ENCODE measurements around the gene SAV1.

The SAV1 gene

DNA sequence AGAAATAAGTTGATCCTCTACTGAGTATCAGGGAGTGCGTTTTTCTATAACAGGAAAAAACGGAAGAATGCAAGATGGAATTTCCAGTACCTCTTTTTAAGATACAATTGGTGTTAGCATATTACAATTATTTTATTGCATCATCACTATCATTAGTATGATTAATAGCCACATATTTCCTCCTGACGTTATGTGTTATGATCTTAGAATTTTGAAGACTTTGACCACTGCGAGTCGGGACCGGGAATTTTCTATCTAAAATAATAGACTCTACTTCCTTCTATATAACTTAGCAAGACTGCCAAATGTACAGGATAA is 679 bp upstream of the SAV1 start:
- TF ChIP-seq POLR2AphosphoS5 (IDR thresholded peaks at IDR 0.05; ENCODE audit: low read depth, low read length) (no peak), SIN3A (IDR thresholded peaks at IDR 0.05; ENCODE audit: borderline replicate concordance, insufficient read depth, low read length) (no peak), FOXP2 (optimal IDR thresholded peaks at IDR 0.05; ENCODE audit: borderline replicate concordance, extremely low read depth, extremely low read length, insufficient read depth) (no peak), TAF1 (IDR thresholded peaks at IDR 0.05; ENCODE audit: borderline replicate concordance, insufficient read depth, low read length) (no peak)
- TF ChIP-seq, protein P1, sequence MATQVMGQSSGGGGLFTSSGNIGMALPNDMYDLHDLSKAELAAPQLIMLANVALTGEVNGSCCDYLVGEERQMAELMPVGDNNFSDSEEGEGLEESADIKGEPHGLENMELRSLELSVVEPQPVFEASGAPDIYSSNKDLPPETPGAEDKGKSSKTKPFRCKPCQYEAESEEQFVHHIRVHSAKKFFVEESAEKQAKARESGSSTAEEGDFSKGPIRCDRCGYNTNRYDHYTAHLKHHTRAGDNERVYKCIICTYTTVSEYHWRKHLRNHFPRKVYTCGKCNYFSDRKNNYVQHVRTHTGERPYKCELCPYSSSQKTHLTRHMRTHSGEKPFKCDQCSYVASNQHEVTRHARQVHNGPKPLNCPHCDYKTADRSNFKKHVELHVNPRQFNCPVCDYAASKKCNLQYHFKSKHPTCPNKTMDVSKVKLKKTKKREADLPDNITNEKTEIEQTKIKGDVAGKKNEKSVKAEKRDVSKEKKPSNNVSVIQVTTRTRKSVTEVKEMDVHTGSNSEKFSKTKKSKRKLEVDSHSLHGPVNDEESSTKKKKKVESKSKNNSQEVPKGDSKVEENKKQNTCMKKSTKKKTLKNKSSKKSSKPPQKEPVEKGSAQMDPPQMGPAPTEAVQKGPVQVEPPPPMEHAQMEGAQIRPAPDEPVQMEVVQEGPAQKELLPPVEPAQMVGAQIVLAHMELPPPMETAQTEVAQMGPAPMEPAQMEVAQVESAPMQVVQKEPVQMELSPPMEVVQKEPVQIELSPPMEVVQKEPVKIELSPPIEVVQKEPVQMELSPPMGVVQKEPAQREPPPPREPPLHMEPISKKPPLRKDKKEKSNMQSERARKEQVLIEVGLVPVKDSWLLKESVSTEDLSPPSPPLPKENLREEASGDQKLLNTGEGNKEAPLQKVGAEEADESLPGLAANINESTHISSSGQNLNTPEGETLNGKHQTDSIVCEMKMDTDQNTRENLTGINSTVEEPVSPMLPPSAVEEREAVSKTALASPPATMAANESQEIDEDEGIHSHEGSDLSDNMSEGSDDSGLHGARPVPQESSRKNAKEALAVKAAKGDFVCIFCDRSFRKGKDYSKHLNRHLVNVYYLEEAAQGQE (IDR thresholded peaks at IDR 0.05; ENCODE audit: insufficient read depth in 1 of 2, low read depth in 2 of 2, low read length in 2 of 2) = no peak

DNA sequence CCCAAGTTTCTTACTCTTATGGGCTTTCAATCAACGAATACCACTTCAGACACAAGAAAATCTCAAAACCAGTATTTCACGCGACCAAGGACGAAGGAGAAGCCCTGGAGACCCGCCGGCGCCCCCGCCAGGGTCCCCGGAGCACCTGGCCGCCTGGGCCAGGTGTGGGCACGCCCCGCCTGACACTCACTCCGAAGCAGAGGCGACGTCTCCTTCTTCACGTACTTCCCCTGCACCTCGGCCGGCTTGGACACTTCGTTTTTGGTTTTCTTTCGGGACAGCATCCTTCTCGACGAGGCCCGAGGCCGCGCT is 466 bp downstream of the SAV1 start:
- TF ChIP-seq, protein P1 (IDR thresholded peaks at IDR 0.05; ENCODE audit: insufficient read depth in 1 of 2, low read depth in 2 of 2, low read length in 2 of 2) = no peak
- TF ChIP-seq SIN3A (IDR thresholded peaks at IDR 0.05; ENCODE audit: borderline replicate concordance, insufficient read depth, low read length) = no peak
- TF ChIP-seq POLR2AphosphoS5 (IDR thresholded peaks at IDR 0.05; ENCODE audit: low read depth, low read length) = no peak
- TF ChIP-seq TAF1 (IDR thresholded peaks at IDR 0.05; ENCODE audit: borderline replicate concordance, insufficient read depth, low read length) = no peak
- TF ChIP-seq FOXP2 (optimal IDR thresholded peaks at IDR 0.05; ENCODE audit: borderline replicate concordance, extremely low read depth, extremely low read length, insufficient read depth) = no peak

DNA sequence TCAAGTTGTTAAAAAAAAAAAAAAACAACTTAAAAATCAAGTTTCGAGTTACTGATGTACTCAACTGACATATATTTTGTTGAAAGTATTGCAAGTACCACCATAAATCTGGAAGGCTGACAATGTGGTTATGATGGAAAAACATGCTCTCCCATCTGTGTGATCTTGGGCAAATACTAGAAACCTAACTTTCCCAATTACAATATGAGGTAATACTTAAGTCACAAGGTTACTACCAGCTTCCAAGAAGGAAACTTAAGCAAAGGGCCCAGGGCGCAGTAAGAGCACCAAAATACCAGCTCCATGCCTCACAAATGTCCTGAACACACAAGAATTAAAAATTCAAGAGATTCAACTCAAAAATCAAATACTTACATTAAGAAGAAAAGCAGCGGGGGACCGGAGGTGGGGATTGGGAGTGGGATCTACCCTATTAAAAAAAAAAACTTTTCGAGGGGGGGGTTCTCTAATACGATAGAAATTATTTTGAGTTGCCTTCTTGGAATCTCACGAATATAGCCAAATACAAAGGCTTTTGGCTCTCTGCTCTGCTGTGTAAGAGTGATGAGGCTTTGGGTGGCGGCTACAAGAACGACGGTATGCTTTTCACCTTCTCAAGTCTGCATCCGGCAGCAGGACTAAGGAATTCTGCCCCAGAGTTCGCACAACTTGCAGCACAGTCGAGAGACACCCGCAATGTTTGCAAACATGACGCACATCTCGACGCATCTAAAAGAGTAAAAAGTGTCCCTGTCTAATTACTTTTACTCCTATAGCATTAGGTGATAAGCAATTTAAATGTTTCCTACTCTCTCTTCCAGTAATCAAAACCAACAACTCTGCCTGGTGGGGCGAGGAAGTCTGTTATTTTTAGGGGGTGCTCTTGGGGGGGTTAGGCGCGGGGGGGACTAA is 1.1 kb downstream of the SAV1 start:
- TF ChIP-seq TAF1 (IDR thresholded peaks at IDR 0.05; ENCODE audit: borderline replicate concordance, insufficient read depth, low read length) = no peak
- TF ChIP-seq, protein P1 (IDR thresholded peaks at IDR 0.05; ENCODE audit: insufficient read depth in 1 of 2, low read depth in 2 of 2, low read length in 2 of 2) = no peak
- no peak for TF ChIP-seq FOXP2 (optimal IDR thresholded peaks at IDR 0.05; ENCODE audit: borderline replicate concordance, extremely low read depth, extremely low read length, insufficient read depth)
- no peak for TF ChIP-seq SIN3A (IDR thresholded peaks at IDR 0.05; ENCODE audit: borderline replicate concordance, insufficient read depth, low read length)
- TF ChIP-seq POLR2AphosphoS5 (IDR thresholded peaks at IDR 0.05; ENCODE audit: low read depth, low read length) = no peak

DNA sequence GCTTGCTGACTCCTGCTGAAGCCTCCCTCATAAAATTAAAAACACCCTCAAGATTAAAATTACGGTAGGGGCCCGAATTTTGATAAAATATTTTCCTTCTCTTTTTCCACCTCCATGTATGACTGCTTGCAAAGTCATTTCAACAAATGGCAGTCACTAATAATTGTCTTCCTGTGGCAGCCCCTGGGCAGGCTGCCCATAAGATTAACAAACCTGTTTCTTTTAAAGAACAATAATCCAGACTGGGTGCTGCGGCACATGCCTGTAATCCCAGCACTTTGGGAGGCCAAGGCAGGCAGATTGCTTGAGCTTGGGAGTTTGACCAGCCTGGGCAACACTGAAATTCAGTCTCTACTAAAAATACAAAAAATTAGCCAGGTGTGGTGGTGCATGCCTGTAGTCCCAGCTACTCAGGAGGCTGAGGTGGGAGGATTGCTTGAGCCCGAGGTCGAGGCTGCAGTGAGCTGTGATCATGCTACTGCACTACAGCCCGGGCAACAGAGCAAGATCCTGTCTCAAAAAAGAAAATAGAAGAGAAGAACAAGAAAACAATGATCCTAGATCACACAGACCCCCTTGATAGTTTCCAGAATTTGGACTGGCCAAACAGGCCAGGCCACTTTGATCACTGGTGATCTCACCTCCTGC is 8.7 kb downstream of the SAV1 start:
- TF ChIP-seq SIN3A (IDR thresholded peaks at IDR 0.05; ENCODE audit: borderline replicate concordance, insufficient read depth, low read length) (no peak), FOXP2 (optimal IDR thresholded peaks at IDR 0.05; ENCODE audit: borderline replicate concordance, extremely low read depth, extremely low read length, insufficient read depth) (no peak), POLR2AphosphoS5 (IDR thresholded peaks at IDR 0.05; ENCODE audit: low read depth, low read length) (no peak), TAF1 (IDR thresholded peaks at IDR 0.05; ENCODE audit: borderline replicate concordance, insufficient read depth, low read length) (no peak)
- TF ChIP-seq, protein P1 (IDR thresholded peaks at IDR 0.05; ENCODE audit: insufficient read depth in 1 of 2, low read depth in 2 of 2, low read length in 2 of 2) = no peak

Data from PFSK-1 (cell line).